Astrocyte of the spinal cord (primary cell): ENCODE data around the gene PKN2.
A peak's percentile ranks its signal among the peaks of the same experiment; 100 is the strongest.

Experiments used
- DNase-seq: peaks from one replicate; pipeline ENCODE4 v3.0.0; 2011; ENCODE audit warnings: low read depth, low spot score
- H3K4me3 ChIP-seq: 2 replicates; pipeline ENCODE4 v1.5.1; 2011; ENCODE audit warnings: low read depth, mild to moderate bottlenecking, low read length, moderate library complexity
- CTCF ChIP-seq: IDR thresholded peaks from 2 replicates; pipeline ENCODE4 v1.5.1; 2012; ENCODE audit warnings: low read depth, mild to moderate bottlenecking, low read length, inconsistent platforms
- in situ Hi-C: cut with HindIII; loops from 2 replicates; pipeline ENCODE4 v1.10.0; 2017; ENCODE audit warnings: low sequenced_read_pairs

Gene PKN2

DNA sequence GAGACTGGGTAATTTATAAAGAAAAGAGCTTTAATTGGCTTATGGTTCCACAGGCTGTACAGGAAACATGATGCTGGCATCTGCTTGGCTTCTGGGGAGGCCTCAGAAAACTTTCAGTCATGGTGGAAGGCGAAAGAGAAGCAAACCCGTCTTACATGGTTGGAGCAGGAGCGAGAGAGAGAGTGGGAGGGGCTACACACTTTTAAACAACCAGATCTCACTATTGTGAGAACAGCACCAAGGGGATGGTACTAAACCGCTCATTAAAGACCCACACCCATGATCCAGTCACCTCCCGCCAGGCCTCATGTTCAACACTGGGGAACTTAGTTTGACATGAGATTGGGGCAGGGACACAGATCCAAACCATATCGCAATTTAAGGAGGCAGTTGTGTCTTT is 69.4 kb downstream of the PKN2 start:
- in situ Hi-C loops: no loop called here
- no peak overlapping the region for H3K4me3 ChIP-seq
- TF ChIP-seq CTCF: no peak
- no peak for DNase-seq

- peak; percentile 44 for DNase-seq
- no peak overlapping the region for H3K4me3 ChIP-seq
- no peak for TF ChIP-seq CTCF
- in situ Hi-C loops: no loop called here
Observed at GRCh38 chr1:88763649-88764406, 79.8 kb downstream of the PKN2 start.

GRCh38 chr1:88768187-88768586 is 84.1 kb downstream of the PKN2 start:
- no peak for DNase-seq
- in situ Hi-C loops: no loop called here
- no peak for TF ChIP-seq CTCF
- H3K4me3 ChIP-seq: no peak overlapping the region

GRCh38 chr1:88768816-88769215 is 84.7 kb downstream of the PKN2 start:
- DNase-seq: no peak
- in situ Hi-C loops: no loop called here
- no peak overlapping the region for H3K4me3 ChIP-seq
- TF ChIP-seq CTCF: no peak

GRCh38 chr1:88773540-88774150 is 89.6 kb downstream of the PKN2 start:
- no peak overlapping the region for H3K4me3 ChIP-seq
- in situ Hi-C loops: no loop called here
- peak; percentile 66 for DNase-seq
- TF ChIP-seq CTCF: no peak

DNA sequence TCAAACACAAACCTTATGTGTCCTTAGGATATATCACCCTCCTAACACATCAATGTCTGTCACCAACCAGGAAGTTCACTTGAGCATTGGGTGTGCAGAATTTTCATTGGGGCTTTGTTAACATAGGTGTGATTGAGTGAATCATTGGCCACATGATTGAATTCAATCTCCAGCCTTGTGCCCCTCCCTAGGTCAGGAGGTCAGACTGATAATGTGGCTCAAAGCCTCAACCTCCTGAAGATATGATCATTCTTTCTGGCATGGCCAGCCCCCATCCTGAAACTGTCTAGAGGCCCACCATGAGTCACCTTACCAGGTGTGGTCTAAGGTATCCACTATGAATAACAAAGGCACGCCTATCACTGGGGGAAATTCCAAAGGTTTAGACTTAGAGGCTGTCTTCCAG is 90.1 kb downstream of the PKN2 start:
- DNase-seq: no peak

More for the DNA sequence above, 90.1 kb downstream of the PKN2 start:
- no peak overlapping the region for H3K4me3 ChIP-seq
- no peak for TF ChIP-seq CTCF
- in situ Hi-C loops: no loop called here
